Measurements from ENCODE around the gene DPP6.

GRCh38 chr7:154326421-154326820 is 274.2 kb downstream of the DPP6 start:
- TF ChIP-seq, protein P1, sequence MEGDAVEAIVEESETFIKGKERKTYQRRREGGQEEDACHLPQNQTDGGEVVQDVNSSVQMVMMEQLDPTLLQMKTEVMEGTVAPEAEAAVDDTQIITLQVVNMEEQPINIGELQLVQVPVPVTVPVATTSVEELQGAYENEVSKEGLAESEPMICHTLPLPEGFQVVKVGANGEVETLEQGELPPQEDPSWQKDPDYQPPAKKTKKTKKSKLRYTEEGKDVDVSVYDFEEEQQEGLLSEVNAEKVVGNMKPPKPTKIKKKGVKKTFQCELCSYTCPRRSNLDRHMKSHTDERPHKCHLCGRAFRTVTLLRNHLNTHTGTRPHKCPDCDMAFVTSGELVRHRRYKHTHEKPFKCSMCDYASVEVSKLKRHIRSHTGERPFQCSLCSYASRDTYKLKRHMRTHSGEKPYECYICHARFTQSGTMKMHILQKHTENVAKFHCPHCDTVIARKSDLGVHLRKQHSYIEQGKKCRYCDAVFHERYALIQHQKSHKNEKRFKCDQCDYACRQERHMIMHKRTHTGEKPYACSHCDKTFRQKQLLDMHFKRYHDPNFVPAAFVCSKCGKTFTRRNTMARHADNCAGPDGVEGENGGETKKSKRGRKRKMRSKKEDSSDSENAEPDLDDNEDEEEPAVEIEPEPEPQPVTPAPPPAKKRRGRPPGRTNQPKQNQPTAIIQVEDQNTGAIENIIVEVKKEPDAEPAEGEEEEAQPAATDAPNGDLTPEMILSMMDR (optimal IDR thresholded peaks at IDR 0.05 in 1 of 3, IDR thresholded peaks at IDR 0.05 in 1 of 3, conservative IDR thresholded peaks at IDR 0.05 in 1 of 3; ENCODE audit: extremely low read depth in 1 of 3, insufficient read depth in 2 of 3, low read length in 3 of 3): no peak
- no peak for TF ChIP-seq EZH2 (IDR thresholded peaks at IDR 0.05; ENCODE audit: low read length)

Data from keratinocyte (primary cell).